Measurements from ENCODE around the gene KDM2B.

KDM2B gene

GRCh38 chr12:121537814-121538698 is 42.8 kb downstream of the KDM2B start:
- Histone ChIP-seq H3K4me1 (peaks cover 54 to 71% (median 64%) of the 10 kb centered on the region in 10 experiments), H3K9ac (peak overlapping the region; percentile 78 to 85 (median 84)), H4K20me1 (peaks cover 0 to 72% (median 6%) of the 10 kb centered on the region in 11 experiments; a peak in 8 of 22 replicates), H3K36me3 (peaks cover 0 to 32% (median 11%) of the 10 kb centered on the region in 11 experiments; a peak in 13 of 22 replicates), H3K27ac (peak overlapping the region; percentile 55 to 86 (median 80)), H3K4me2 (peak overlapping the region; percentile 98 to 100 (median 100)), H3K9me3 (replicated peaks in 1 of 11) (no peaks in the 10 kb centered on the region), H3K4me3 (peak overlapping the region; percentile 59 to 80 (median 68)), H3K27me3 (no peaks in the 10 kb centered on the region; a peak in 2 of 22 replicates)
- TF ChIP-seq Cebpa-rat (IDR thresholded peaks at IDR 0.05), result no peak

GRCh38 chr12:121536899-121537813 is 43.7 kb downstream of the KDM2B start:
- peak overlapping the region; percentile 55 to 86 (median 80) for H3K27ac ChIP-seq
- H3K4me3 ChIP-seq, result peak overlapping the region; percentile 59 to 80 (median 68)
- no peak for TF ChIP-seq Cebpa-rat (IDR thresholded peaks at IDR 0.05)
- peak overlapping the region; percentile 78 to 85 (median 84) for H3K9ac ChIP-seq
- H3K9me3 ChIP-seq (replicated peaks in 1 of 11), result no peaks in the 10 kb centered on the region
- peaks cover 0 to 63% (median 6%) of the 10 kb centered on the region in 11 experiments; a peak in 8 of 22 replicates for H4K20me1 ChIP-seq
- peak overlapping the region; percentile 98 to 100 (median 100) for H3K4me2 ChIP-seq
- peaks cover 5 to 32% (median 16%) of the 10 kb centered on the region in 11 experiments; a peak in 18 of 22 replicates for H3K36me3 ChIP-seq
- H3K27me3 ChIP-seq, result no peaks in the 10 kb centered on the region; a peak in 2 of 22 replicates
- peaks cover 51 to 78% (median 66%) of the 10 kb centered on the region in 10 experiments for H3K4me1 ChIP-seq

GRCh38 chr12:121536054-121536898 is 44.5 kb downstream of the KDM2B start:
- no peak for TF ChIP-seq Cebpa-rat (IDR thresholded peaks at IDR 0.05)
- peaks cover 9 to 35% (median 24%) of the 10 kb centered on the region in 11 experiments; a peak in 20 of 22 replicates for H3K36me3 ChIP-seq
- peak overlapping the region; percentile 98 to 100 (median 100) for H3K4me2 ChIP-seq
- peaks cover 48 to 81% (median 66%) of the 10 kb centered on the region in 10 experiments for H3K4me1 ChIP-seq
- peaks cover 0 to 59% (median 6%) of the 10 kb centered on the region in 11 experiments; a peak in 8 of 22 replicates for H4K20me1 ChIP-seq
- no peaks in the 10 kb centered on the region; a peak in 2 of 22 replicates for H3K27me3 ChIP-seq
- H3K9ac ChIP-seq, result peak overlapping the region; percentile 54 to 85 (median 82)
- H3K9me3 ChIP-seq (replicated peaks in 1 of 11), result no peaks in the 10 kb centered on the region
- peak overlapping the region; percentile 37 to 86 (median 80); a peak in 21 of 22 replicates for H3K27ac ChIP-seq
- peak overlapping the region; percentile 59 to 80 (median 68); a peak in 19 of 20 replicates for H3K4me3 ChIP-seq

- Histone ChIP-seq H3K9ac (peak overlapping the region in 10 of 11 experiments; percentile 67 to 84 (median 82); a peak in 17 of 22 replicates), H3K4me3 (peak overlapping the region in 7 of 10 experiments; percentile 0 to 69 (median 15); a peak in 6 of 20 replicates), H3K4me1 (peaks cover 57 to 86% (median 75%) of the 10 kb centered on the region in 10 experiments), H4K20me1 (peaks cover 0 to 63% (median 6%) of the 10 kb centered on the region in 11 experiments; a peak in 8 of 22 replicates), H3K9me3 (replicated peaks in 1 of 11) (no peaks in the 10 kb centered on the region), H3K27ac (peak overlapping the region in 9 of 11 experiments; percentile 73 to 86 (median 81); a peak in 18 of 22 replicates), H3K27me3 (no peaks in the 10 kb centered on the region; a peak in 2 of 22 replicates), H3K36me3 (peaks cover 9 to 39% (median 24%) of the 10 kb centered on the region in 11 experiments; a peak in 20 of 22 replicates), H3K4me2 (peak overlapping the region; percentile 98 to 100 (median 100))
- TF ChIP-seq Cebpa-rat (IDR thresholded peaks at IDR 0.05), result no peak
Measured at GRCh38 chr12:121535150-121536053, 45.4 kb downstream of the KDM2B start.

- Histone ChIP-seq H3K4me3 (no peak overlapping the region), H3K27me3 (no peaks in the 10 kb centered on the region; a peak in 2 of 22 replicates), H4K20me1 (peaks cover 0 to 56% (median 6%) of the 10 kb centered on the region in 11 experiments; a peak in 8 of 22 replicates), H3K4me1 (peaks cover 64 to 92% (median 80%) of the 10 kb centered on the region in 10 experiments), H3K27ac (peak overlapping the region in 8 of 11 experiments; percentile 49 to 86 (median 80); a peak in 16 of 22 replicates), H3K4me2 (peak overlapping the region; percentile 98 to 100 (median 100); a peak in 21 of 22 replicates), H3K9me3 (replicated peaks in 1 of 11) (no peaks in the 10 kb centered on the region), H3K9ac (peak overlapping the region in 8 of 11 experiments; percentile 27 to 84 (median 72); a peak in 13 of 22 replicates), H3K36me3 (peaks cover 9 to 39% (median 24%) of the 10 kb centered on the region in 11 experiments; a peak in 20 of 22 replicates)
- TF ChIP-seq Cebpa-rat (IDR thresholded peaks at IDR 0.05), result no peak
Measured at GRCh38 chr12:121534495-121535148, 46.2 kb downstream of the KDM2B start.

DNA sequence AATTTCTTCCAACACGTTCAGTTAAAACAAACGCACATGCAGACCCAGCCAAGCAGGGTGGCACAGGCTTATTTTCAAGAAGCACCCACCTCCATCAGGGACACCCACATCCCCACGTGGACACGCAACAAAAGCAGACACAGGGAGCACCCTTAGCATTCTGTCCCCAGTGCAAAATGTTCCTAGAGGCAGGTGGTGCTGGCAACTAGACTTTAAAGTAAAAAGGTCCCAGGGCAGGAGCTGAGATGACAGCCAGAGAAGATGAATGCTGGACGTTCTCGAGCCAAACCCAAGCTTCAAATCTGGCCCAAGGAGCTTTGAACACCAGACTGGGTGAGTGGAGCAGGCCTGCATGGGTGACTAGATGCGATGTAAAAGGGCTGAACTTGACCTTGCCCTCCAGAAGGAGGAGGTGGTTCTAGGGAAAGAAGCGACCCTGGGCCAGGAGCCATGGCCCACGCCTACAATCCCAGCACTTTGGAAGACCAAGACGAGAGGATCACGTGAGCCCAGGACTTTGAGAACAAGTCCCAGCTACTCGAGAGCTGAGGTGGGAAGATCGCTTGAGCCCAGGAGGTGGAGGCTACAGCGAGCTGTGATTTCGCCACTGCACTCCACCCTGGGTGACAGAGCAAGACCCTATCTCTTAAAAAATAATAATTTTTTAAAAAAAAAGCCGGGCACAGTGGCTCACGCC is 47.3 kb downstream of the KDM2B start:
- Histone ChIP-seq H3K4me2 (peak overlapping the region in 7 of 11 experiments; percentile 36 to 100 (median 100); a peak in 10 of 22 replicates), H3K4me3 (no peak overlapping the region), H3K4me1 (peaks cover 63 to 90% (median 71%) of the 10 kb centered on the region in 10 experiments), H3K27ac (peak overlapping the region in 8 of 11 experiments; percentile 17 to 57 (median 31); a peak in 13 of 22 replicates), H3K36me3 (peaks cover 9 to 49% (median 29%) of the 10 kb centered on the region in 11 experiments; a peak in 20 of 22 replicates), H3K9me3 (replicated peaks in 1 of 11) (no peaks in the 10 kb centered on the region), H3K9ac (peak overlapping the region in 6 of 11 experiments; percentile 5 to 35 (median 19); a peak in 4 of 22 replicates), H4K20me1 (peaks cover 0 to 55% (median 6%) of the 10 kb centered on the region in 11 experiments; a peak in 8 of 22 replicates), H3K27me3 (no peaks in the 10 kb centered on the region; a peak in 2 of 22 replicates)
- no peak for TF ChIP-seq Cebpa-rat (IDR thresholded peaks at IDR 0.05)
